Measurements from ENCODE around the gene ZDHHC1. TPM values are rescaled to one million over a fixed set of nuclear protein-coding genes. Genes with fewer than 3 reads are reported as not detected.
A peak's percentile ranks its signal among the peaks of the same experiment; 100 is the strongest.

Gene ZDHHC1
- total and polyA plus RNA-seq, 2 of the 13 experiments (the other 11 are each of a cell fraction or from before 2014, with no cell fraction given) = 0.51 to 1.1 TPM

GRCh38 chr16:67430977-67431774 lies 14.9 kb upstream of the ZDHHC1 start, which contains the start of gene HSD11B2 (continued):
- TF ChIP-seq ARID5B (CRISPR knock-in tag; IDR thresholded peaks at IDR 0.05) = no peak
- 0 out of 2 replicates have a peak, but pooled peaks have one; percentile 9 for TF ChIP-seq FOXM1 (CRISPR knock-in tag; IDR thresholded peaks at IDR 0.05)
- TF ChIP-seq PHF21A (CRISPR knock-in tag; IDR thresholded peaks at IDR 0.05) = peak; percentile 10; the same call in 1 of the 2 replicates
- peak; percentile 27; the same call in 1 of the 2 replicates for TF ChIP-seq SAP130 (CRISPR knock-in tag; IDR thresholded peaks at IDR 0.05; ENCODE audit: low read depth)
- TF ChIP-seq ZSCAN30 (CRISPR knock-in tag; IDR thresholded peaks at IDR 0.05) = no peak
- no peak for TF ChIP-seq ZSCAN31 (CRISPR knock-in tag; IDR thresholded peaks at IDR 0.05; ENCODE audit: low read depth)
- no peak for TF ChIP-seq ZNF710 (CRISPR knock-in tag; IDR thresholded peaks at IDR 0.05; ENCODE audit: borderline replicate concordance)
- no peak for TF ChIP-seq FOXA1 (IDR thresholded peaks at IDR 0.05)
- TF ChIP-seq FOXA1 (CRISPR knock-in tag; IDR thresholded peaks at IDR 0.05) = no peak
- TF ChIP-seq HNF4A (CRISPR knock-in tag; IDR thresholded peaks at IDR 0.05) = no peak
- TF ChIP-seq CBX5 (CRISPR knock-in tag; IDR thresholded peaks at IDR 0.05; ENCODE audit: borderline replicate concordance) = no peak
- TF ChIP-seq AKAP8 (CRISPR knock-in tag; IDR thresholded peaks at IDR 0.05) = no peak
- TF ChIP-seq RORA (CRISPR knock-in tag; IDR thresholded peaks at IDR 0.05) = no peak
- no peak for TF ChIP-seq RXRA (CRISPR knock-in tag; IDR thresholded peaks at IDR 0.05)
- 0 out of 2 replicates have a peak, but pooled peaks have one; percentile 39 for TF ChIP-seq ATF7-NPFF (CRISPR knock-in tag; IDR thresholded peaks at IDR 0.05; ENCODE audit: low read depth)
- 0 out of 2 replicates have a peak, but pooled peaks have one; percentile 5 for TF ChIP-seq ZNF629 (CRISPR knock-in tag; conservative IDR thresholded peaks at IDR 0.05)
- TF ChIP-seq ZKSCAN8 (CRISPR knock-in tag; IDR thresholded peaks at IDR 0.05; ENCODE audit: borderline replicate concordance) = no peak
- TF ChIP-seq ONECUT2 (CRISPR knock-in tag; IDR thresholded peaks at IDR 0.05) = no peak
- peak; percentile 92 for TF ChIP-seq SALL2 (CRISPR knock-in tag; IDR thresholded peaks at IDR 0.05)
- no peak for TF ChIP-seq ZNF616 (CRISPR knock-in tag; IDR thresholded peaks at IDR 0.05; ENCODE audit: low read depth)
- no peak for TF ChIP-seq KAT8 (CRISPR knock-in tag; IDR thresholded peaks at IDR 0.05)
- no peak for TF ChIP-seq ZNF709 (CRISPR knock-in tag; IDR thresholded peaks at IDR 0.05)
- peak; percentile 70; the same call in 1 of the 2 replicates for TF ChIP-seq ZFY (CRISPR knock-in tag; IDR thresholded peaks at IDR 0.05)
- no peak for TF ChIP-seq SATB2 (CRISPR knock-in tag; IDR thresholded peaks at IDR 0.05)
- TF ChIP-seq ZNF558 (CRISPR knock-in tag; IDR thresholded peaks at IDR 0.05; ENCODE audit: borderline replicate concordance) = no peak
- TF ChIP-seq ATF7 (IDR thresholded peaks at IDR 0.05) = no peak
- no peak for TF ChIP-seq ATF7 (CRISPR knock-in tag; IDR thresholded peaks at IDR 0.05)

All from HepG2 (cell line).